ENCODE results near the gene ANO4.
"Not testable (repeated sequence)": the region's sequence is repeated elsewhere in the genome, so short reads cannot be mapped to it uniquely, and the experiment has no call there.

The ANO4 gene

GRCh38 chr12:101110866-101111265, 316.3 kb downstream of the ANO4 start:
- DNase-seq: no peak

GRCh38 chr12:101111441-101111840, 316.9 kb downstream of the ANO4 start:
- DNase-seq: no peak

- DNase-seq: no peak
Measured at GRCh38 chr12:101115326-101115725, 320.8 kb downstream of the ANO4 start.

GRCh38 chr12:101116911-101117310, 322.3 kb downstream of the ANO4 start:
- no peak for DNase-seq

- no peak for DNase-seq
Measured at GRCh38 chr12:101117842-101118241, 323.3 kb downstream of the ANO4 start.

- no peak for DNase-seq
Measured at GRCh38 chr12:101127521-101128219, 333.1 kb downstream of the ANO4 start.

- DNase-seq: not testable (repeated sequence)
Measured at GRCh38 chr12:101145777-101146431, 351.3 kb downstream of the ANO4 start.

GRCh38 chr12:101165319-101165718, 370.7 kb downstream of the ANO4 start:
- DNase-seq: no peak

GRCh38 chr12:101166866-101167265, 372.3 kb downstream of the ANO4 start:
- DNase-seq: no peak

GRCh38 chr12:101168001-101168400, 373.4 kb downstream of the ANO4 start:
- DNase-seq: no peak

- no peak for DNase-seq
Measured at GRCh38 chr12:101172316-101172715, 377.7 kb downstream of the ANO4 start.

GRCh38 chr12:101173197-101173749, 378.7 kb downstream of the ANO4 start:
- no peak for DNase-seq

GRCh38 chr12:101174541-101174940, 380.0 kb downstream of the ANO4 start:
- DNase-seq: no peak
